ENCODE results near the gene ITPR2.

The ITPR2 gene

DNA sequence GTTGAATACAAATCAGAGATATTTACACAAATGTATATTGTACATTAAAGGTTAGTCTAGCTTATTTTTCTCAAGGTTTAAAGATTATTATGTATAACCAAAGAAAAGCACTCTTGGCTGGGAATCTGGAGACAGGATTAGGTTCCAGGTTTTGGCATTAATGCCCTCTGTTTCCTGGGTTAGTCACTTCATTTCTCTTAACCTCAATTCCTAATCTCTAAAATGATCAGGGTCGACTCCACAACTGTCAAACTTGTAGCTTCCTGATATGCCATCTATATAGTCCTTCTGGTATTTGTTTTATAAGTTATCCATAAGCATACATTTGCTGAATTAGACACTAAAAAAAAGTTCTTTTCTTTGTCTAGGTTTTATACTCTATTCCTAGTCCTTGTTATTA is 2.6 kb downstream of the ITPR2 start:
- TF ChIP-seq, protein P1, sequence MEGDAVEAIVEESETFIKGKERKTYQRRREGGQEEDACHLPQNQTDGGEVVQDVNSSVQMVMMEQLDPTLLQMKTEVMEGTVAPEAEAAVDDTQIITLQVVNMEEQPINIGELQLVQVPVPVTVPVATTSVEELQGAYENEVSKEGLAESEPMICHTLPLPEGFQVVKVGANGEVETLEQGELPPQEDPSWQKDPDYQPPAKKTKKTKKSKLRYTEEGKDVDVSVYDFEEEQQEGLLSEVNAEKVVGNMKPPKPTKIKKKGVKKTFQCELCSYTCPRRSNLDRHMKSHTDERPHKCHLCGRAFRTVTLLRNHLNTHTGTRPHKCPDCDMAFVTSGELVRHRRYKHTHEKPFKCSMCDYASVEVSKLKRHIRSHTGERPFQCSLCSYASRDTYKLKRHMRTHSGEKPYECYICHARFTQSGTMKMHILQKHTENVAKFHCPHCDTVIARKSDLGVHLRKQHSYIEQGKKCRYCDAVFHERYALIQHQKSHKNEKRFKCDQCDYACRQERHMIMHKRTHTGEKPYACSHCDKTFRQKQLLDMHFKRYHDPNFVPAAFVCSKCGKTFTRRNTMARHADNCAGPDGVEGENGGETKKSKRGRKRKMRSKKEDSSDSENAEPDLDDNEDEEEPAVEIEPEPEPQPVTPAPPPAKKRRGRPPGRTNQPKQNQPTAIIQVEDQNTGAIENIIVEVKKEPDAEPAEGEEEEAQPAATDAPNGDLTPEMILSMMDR (IDR thresholded peaks at IDR 0.05; ENCODE audit: low read depth, low read length): no peak
- no peak for DNase-seq (ENCODE audit: extremely low read depth, low read depth)

DNA sequence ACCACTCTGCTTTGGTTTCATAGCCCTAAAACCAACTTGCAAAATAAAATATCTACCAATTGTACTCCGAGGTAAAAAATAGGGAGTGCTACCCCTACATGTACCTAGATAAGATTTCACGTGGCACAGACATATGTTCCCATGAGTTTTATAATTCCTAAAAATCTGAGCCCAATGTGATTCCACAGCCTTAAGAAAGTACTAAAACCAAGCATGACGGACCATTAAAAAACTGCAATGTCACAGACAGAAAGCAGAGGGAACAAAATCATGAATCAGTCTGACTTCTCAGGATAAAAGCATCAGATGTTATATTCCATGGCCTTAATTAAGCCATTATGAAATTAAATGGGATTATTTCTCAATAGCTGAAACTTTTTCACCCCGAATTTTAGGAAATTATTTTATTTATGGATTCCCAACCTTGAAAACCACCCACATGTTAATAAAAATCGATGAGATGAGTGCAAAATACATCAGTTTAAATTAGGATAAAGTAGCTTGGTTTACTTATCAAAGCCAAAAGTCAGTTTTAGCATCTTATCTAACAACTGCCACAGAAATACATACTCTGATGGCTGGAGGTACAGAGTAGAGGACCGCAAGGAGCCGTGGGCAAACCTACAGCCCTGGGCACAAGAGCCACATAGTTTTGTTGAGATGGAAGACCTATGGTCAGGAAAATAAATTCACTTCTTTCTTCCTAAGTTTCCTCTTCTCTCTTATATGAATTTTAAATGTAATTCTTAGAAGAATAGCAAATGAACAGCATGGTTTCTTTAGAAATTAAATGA is 4.5 kb downstream of the ITPR2 start:
- no peak for DNase-seq (ENCODE audit: extremely low read depth, low read depth)

DNA sequence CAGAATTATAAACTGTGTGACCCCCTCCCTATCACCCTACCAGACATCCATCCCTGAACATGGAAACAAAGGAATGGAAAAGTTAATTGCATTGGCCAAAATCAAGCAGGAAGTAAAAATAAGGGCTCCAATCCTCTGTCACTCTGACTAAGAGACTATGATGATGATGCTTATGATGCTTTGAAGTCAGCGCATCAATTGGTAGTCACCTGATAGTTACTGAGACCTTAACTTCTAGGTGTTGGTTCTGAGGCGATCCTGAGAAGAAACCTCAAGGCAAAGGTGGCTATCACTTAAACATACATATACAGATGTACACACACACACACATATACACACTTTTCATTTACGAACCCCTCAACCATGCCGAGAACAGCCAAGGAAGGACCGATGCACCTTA is 6.6 kb downstream of the ITPR2 start:
- TF ChIP-seq, protein P1 (IDR thresholded peaks at IDR 0.05; ENCODE audit: low read depth, low read length): no peak
- no peak for DNase-seq (ENCODE audit: extremely low read depth, low read depth)

More for the DNA sequence above, 4.5 kb downstream of the ITPR2 start:
- TF ChIP-seq, protein P1 (IDR thresholded peaks at IDR 0.05; ENCODE audit: low read depth, low read length): no peak

DNA sequence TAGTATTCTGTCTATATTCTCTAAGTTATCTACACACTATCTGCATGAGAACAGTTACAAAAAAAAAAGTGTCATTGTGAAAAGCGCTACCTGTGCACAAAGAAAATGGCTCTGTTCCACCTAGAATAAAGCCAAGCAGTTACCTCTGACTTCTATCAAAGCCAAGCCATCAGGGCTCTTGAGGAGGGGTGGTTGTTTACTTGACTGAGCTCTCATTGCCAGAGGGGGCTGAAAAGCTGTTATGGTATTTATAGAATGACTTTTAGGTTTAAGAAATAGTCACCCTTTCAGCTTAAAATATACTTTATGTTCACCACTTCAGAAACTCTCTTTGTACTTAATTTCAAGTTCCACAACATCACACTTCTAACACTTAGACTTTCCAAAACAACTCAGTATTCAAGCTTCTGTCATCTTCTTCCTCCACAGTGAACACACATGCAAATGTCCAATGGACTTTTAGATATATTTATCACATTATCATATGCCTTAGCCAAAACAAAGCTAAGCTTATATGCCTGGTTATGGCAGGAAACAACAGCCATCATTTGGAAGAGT is 7.5 kb downstream of the ITPR2 start:
- TF ChIP-seq, protein P1 (IDR thresholded peaks at IDR 0.05; ENCODE audit: low read depth, low read length): no peak
- no peak for DNase-seq (ENCODE audit: extremely low read depth, low read depth)

- DNase-seq (ENCODE audit: extremely low read depth, low read depth): no peak
- TF ChIP-seq, protein P1 (IDR thresholded peaks at IDR 0.05; ENCODE audit: low read depth, low read length): no peak
Observed at GRCh38 chr12:26823390-26823789, 9.6 kb downstream of the ITPR2 start.

DNA sequence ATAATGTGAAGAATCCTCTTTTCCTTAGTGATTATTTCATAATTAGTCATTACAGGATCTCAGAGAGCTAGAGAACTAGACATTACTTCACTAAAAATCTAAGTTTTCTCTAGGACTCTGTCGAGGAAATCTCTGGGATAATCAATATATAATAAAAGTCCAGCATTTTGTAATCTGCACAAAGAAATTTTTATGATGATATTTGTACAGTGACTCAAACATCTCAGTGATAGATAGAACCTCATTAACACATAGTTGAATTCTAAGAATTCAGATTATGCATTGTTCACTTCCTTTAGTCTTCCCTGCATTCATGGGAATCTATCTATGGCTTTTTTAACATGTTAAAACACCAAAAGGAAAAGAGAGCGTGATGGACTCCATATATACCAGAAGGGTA is 11.0 kb downstream of the ITPR2 start:
- TF ChIP-seq, protein P1 (IDR thresholded peaks at IDR 0.05; ENCODE audit: low read depth, low read length): no peak
- no peak for DNase-seq (ENCODE audit: extremely low read depth, low read depth)

DNA sequence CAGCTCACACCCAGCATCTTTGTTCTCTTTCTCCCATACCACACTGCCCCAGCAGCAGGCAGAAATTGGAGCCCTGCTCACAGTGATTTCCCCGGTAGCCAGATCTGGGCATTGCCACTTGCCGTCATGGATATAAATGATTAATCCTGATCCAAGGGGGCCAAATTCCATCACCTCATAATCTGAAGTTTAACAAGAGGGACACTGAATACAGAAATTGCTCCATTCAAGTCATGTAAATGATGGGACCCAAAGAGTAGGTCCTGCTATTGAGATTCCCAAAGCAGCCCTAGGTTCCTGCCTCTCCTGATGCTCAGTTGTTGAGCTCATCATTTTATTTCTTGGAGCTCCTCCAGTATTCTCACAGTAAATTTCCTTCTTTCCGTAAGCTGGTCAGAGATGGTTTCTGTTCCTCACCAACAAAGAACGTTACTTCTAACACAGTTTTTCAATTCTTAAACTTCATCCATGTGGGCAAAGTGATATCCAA is 11.7 kb downstream of the ITPR2 start:
- DNase-seq (ENCODE audit: extremely low read depth, low read depth): no peak
- TF ChIP-seq, protein P1 (IDR thresholded peaks at IDR 0.05; ENCODE audit: low read depth, low read length): no peak
